ENCODE measurements around the gene GTPBP10.

Gene GTPBP10

DNA sequence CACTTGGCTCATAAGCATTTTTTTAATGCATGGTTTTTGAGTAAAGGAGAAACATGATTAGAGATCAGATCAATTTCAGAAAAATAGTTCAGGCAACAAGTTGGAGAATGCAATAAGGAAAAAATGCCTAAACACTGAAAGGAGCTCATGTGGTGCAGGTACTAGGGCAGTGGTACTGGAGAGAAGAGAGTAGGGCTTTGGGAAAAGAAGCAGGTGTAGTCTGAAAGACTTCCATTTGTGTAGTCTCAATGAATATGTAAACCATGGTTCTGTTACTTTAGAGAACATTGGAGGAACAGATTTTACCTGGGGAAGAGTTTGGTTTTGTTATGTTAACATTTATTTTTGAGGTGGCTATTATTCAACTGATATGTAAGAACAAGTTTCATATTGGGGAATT is 5.5 kb downstream of the GTPBP10 start:
- DNase-seq (ENCODE audit: low read depth in 2 of 2): no peak
- TF ChIP-seq, protein P1, sequence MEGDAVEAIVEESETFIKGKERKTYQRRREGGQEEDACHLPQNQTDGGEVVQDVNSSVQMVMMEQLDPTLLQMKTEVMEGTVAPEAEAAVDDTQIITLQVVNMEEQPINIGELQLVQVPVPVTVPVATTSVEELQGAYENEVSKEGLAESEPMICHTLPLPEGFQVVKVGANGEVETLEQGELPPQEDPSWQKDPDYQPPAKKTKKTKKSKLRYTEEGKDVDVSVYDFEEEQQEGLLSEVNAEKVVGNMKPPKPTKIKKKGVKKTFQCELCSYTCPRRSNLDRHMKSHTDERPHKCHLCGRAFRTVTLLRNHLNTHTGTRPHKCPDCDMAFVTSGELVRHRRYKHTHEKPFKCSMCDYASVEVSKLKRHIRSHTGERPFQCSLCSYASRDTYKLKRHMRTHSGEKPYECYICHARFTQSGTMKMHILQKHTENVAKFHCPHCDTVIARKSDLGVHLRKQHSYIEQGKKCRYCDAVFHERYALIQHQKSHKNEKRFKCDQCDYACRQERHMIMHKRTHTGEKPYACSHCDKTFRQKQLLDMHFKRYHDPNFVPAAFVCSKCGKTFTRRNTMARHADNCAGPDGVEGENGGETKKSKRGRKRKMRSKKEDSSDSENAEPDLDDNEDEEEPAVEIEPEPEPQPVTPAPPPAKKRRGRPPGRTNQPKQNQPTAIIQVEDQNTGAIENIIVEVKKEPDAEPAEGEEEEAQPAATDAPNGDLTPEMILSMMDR (IDR thresholded peaks at IDR 0.05; ENCODE audit: low read depth, low read length): no peak
- H3K4me3 ChIP-seq (replicated peaks in 1 of 2; ENCODE audit: low read depth in 2 of 2, low read length in 2 of 2): no peak overlapping the region

DNA sequence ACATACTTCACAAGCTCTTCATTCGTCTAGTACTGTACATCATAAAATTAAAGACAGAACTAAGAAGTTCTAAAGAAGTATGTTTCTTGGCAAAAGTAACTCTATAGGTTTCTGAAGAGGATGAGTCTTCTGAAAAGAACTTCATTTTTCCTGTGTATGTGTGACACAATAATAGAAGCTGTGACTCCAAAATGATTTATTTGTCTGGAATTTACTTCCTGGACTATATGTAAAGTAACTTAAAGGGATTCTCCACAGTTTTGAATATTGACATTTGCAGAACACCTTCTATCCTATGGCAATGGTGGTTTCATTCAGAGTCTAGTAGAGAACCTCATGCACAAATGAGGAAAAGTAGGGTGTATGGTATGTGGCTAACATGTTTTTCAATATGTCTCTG is 36.9 kb downstream of the GTPBP10 start:
- TF ChIP-seq, protein P1 (IDR thresholded peaks at IDR 0.05; ENCODE audit: low read depth, low read length): no peak
- H3K4me3 ChIP-seq (replicated peaks in 1 of 2; ENCODE audit: low read depth in 2 of 2, low read length in 2 of 2): peak overlapping the region in 1 of 2 donors; percentile 13
- DNase-seq (ENCODE audit: low read depth in 2 of 2): peak; percentile 17 to 83

DNA sequence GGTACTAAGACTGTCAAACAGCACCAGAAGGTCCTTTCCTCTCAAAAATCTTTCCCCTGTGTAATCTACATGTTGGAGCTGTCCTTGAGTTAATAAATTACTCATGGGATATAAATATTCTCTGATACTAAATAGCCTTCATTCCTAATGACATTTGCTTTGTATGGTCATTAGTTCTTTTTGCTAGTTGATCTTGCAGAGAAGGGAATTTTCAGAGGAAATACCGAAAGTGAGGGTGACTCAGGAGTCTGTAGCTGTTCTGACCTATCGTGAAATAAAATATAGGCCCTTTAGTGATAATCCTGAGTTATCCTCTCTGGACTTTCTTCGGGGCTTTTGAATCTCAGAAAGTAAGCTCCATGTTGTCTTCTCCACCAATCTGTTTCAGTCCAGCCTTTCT is 37.3 kb downstream of the GTPBP10 start:
- peak overlapping the region in 1 of 2 donors; percentile 13 for H3K4me3 ChIP-seq (replicated peaks in 1 of 2; ENCODE audit: low read depth in 2 of 2, low read length in 2 of 2)
- DNase-seq (ENCODE audit: low read depth in 2 of 2): peak; percentile 37 to 83

DNA sequence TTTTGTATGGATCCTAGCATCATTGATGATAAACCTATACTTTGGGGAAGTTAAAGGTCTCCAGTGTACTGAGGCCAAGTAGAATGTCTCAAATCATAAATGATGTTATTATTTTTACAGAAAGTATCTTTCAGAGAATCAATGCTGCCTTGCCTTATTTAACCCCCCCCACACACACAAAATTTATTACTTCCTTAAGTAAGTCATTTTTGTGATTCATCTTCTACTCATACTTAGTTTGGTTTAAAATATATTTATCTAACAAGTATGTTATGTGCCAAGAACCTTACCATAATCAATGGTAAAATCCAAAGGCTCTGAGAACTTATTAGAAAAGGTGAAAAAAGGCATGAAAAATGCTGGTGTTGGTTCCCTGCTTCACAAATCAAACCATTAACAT is 37.9 kb downstream of the GTPBP10 start:
- peak in 1 of 2 donors; percentile 58 for DNase-seq (ENCODE audit: low read depth in 2 of 2)
- peak overlapping the region in 1 of 2 donors; percentile 3 for H3K4me3 ChIP-seq (replicated peaks in 1 of 2; ENCODE audit: low read depth in 2 of 2, low read length in 2 of 2)

More for the DNA sequence above, 37.3 kb downstream of the GTPBP10 start:
- TF ChIP-seq, protein P1 (IDR thresholded peaks at IDR 0.05; ENCODE audit: low read depth, low read length): no peak

DNA sequence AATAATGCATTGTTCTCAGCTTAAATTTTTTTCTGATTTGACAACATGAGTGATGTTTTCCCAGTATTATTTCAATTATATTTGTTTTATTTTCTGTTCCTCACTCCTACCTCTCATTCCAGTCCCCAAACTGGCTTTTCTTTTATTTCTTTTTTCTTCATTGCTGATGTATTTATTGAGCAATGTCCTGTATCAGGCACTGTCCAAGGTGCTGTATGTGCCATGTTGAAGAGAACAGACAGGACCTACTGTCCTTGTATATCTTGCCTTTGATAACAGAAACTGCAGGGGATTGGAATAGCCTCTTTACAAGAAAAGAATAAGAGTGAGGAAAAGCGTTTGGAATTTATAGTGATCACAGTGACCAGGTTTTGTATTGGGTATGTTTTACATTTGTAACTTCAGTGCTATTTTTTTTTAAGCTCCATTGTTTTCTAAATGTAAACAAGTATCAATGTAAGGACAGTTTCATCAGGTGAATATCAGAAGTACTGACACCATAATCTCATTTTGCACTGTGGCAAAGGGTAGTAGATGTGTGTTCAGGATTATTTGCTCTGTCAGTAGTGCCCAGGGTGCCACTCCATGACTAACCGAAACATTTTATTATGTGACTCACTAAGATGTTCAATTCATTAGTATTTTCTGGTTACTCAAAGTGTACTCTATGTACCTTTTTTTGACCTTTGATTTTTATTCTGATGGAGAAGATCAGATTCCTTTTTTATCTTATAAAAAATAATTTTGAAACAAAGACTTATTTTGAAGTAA is 41.1 kb downstream of the GTPBP10 start:
- DNase-seq (ENCODE audit: low read depth in 2 of 2): peak in 1 of 2 donors; percentile 48

More for the DNA sequence above, 37.9 kb downstream of the GTPBP10 start:
- TF ChIP-seq, protein P1 (IDR thresholded peaks at IDR 0.05; ENCODE audit: low read depth, low read length): no peak

DNA sequence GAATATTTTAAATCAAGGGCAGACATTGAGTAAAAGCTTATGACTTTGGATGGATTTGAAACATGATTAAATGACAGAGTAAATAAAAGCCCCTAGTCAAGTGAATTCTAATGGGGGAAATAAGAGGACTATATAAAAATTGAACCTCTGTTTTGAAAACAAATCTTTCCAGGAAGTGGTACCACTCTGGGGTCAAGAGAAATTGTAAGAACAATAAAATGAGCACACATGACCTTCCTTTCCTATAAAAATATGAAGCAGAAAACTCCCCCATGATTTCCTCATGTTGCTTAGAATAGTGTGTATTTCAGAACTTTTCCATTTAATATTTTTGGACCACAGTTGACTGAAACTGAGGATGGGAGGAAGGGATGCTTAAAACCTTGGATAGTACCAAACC is 44.4 kb downstream of the GTPBP10 start:
- H3K4me3 ChIP-seq (replicated peaks in 1 of 2; ENCODE audit: low read depth in 2 of 2, low read length in 2 of 2): no peak overlapping the region
- DNase-seq (ENCODE audit: low read depth in 2 of 2): no peak
- TF ChIP-seq, protein P1 (IDR thresholded peaks at IDR 0.05; ENCODE audit: low read depth, low read length): no peak

More for the DNA sequence above, 41.1 kb downstream of the GTPBP10 start:
- no peak overlapping the region for H3K4me3 ChIP-seq (replicated peaks in 1 of 2; ENCODE audit: low read depth in 2 of 2, low read length in 2 of 2)
- TF ChIP-seq, protein P1 (IDR thresholded peaks at IDR 0.05; ENCODE audit: low read depth, low read length): no peak

Data from cardiac fibroblast (primary cell).